Mononuclear cell (primary cell): ENCODE data around the gene KRT23. TPM values are rescaled to one million over a fixed set of nuclear protein-coding genes. Genes with fewer than 3 reads are reported as not detected.

Source experiments
- H3K27me3 ChIP-seq: 2 replicates; pipeline ENCODE4 v1.6.0; 2011; ENCODE audit warnings: low read length, control low read depth; ENCODE audit not compliant: insufficient read depth
- H3K4me1 ChIP-seq: 2 replicates; pipeline ENCODE4 v1.5.1; 2011; ENCODE audit warnings: mild to moderate bottlenecking, low read length, control low read depth; ENCODE audit not compliant: insufficient read depth
- H3K4me3 ChIP-seq: 2 replicates; pipeline ENCODE4 v1.5.1; 2011; ENCODE audit warnings: mild to moderate bottlenecking, low read length, moderate library complexity
- H3K9me3 ChIP-seq: 2 replicates; pipeline ENCODE4 v1.5.1; 2011; ENCODE audit warnings: low read depth, mild to moderate bottlenecking, control low read depth, low read length
- total RNA-seq: library from RNA; depleted of rRNA; stranded (reverse); fragments of >200 nt; gene quantifications from one replicate; pipeline ENCODE4 v1.2.3, GENCODE V29; 2012

KRT23 gene
- 0.52 TPM for total RNA-seq

- Histone ChIP-seq H3K4me3 (peak within 1 kb of the TSS; percentile 25), H3K9me3 (no peaks in the 10 kb centered on the region), H3K4me1 (peaks cover 8% of the 10 kb centered on the region), H3K27me3 (no peaks in the 10 kb centered on the region)
Observed at GRCh38 chr17:40937384-40937819, at the start of gene KRT23. Gene KRT23 (minus strand): TSS chr17:40937646. CDS start chr17:40936603, 1,043 bp downstream.

GRCh38 chr17:40986920-40987319 is 49.5 kb upstream of the KRT23 start:
- Histone ChIP-seq H3K4me3 (no peak overlapping the region), H3K27me3 (peaks cover 19% of the 10 kb centered on the region), H3K4me1 (no peaks in the 10 kb centered on the region), H3K9me3 (no peaks in the 10 kb centered on the region)

GRCh38 chr17:40984226-40984625 is 46.8 kb upstream of the KRT23 start, which contains the start of gene KRT40:
Gene KRT40 (minus strand): TSS chr17:40984326. CDS start chr17:40984273, 53 bp downstream.
- no peak within 1 kb of the TSS for H3K4me3 ChIP-seq
- no peaks in the 10 kb centered on the region for H3K4me1 ChIP-seq
- H3K27me3 ChIP-seq = peaks cover 12% of the 10 kb centered on the region
- no peaks in the 10 kb centered on the region for H3K9me3 ChIP-seq

GRCh38 chr17:40981115-40981514 is 43.7 kb upstream of the KRT23 start:
- Histone ChIP-seq H3K27me3 (peaks cover 20% of the 10 kb centered on the region), H3K9me3 (no peaks in the 10 kb centered on the region), H3K4me1 (no peaks in the 10 kb centered on the region), H3K4me3 (no peak overlapping the region)

GRCh38 chr17:40980596-40980995 is 43.1 kb upstream of the KRT23 start:
- Histone ChIP-seq H3K27me3 (peaks cover 24% of the 10 kb centered on the region), H3K4me1 (no peaks in the 10 kb centered on the region), H3K4me3 (no peak overlapping the region), H3K9me3 (no peaks in the 10 kb centered on the region)

- Histone ChIP-seq H3K27me3 (peaks cover 26% of the 10 kb centered on the region), H3K4me3 (no peak overlapping the region), H3K9me3 (no peaks in the 10 kb centered on the region), H3K4me1 (no peaks in the 10 kb centered on the region)
Observed at GRCh38 chr17:40980117-40980516, 42.7 kb upstream of the KRT23 start.

- no peaks in the 10 kb centered on the region for H3K9me3 ChIP-seq
- H3K4me1 ChIP-seq = no peaks in the 10 kb centered on the region
- no peak overlapping the region for H3K4me3 ChIP-seq
- peaks cover 17% of the 10 kb centered on the region for H3K27me3 ChIP-seq
Observed at GRCh38 chr17:40978575-40979151, 41.2 kb upstream of the KRT23 start.

- Histone ChIP-seq H3K27me3 (peaks cover 15% of the 10 kb centered on the region), H3K9me3 (no peaks in the 10 kb centered on the region), H3K4me3 (no peak overlapping the region), H3K4me1 (no peaks in the 10 kb centered on the region)
Observed at GRCh38 chr17:40975516-40975915, 38.1 kb upstream of the KRT23 start.

GRCh38 chr17:40974366-40974765 is 36.9 kb upstream of the KRT23 start:
- H3K27me3 ChIP-seq = peaks cover 15% of the 10 kb centered on the region
- no peaks in the 10 kb centered on the region for H3K9me3 ChIP-seq
- H3K4me1 ChIP-seq = no peaks in the 10 kb centered on the region
- H3K4me3 ChIP-seq = no peak overlapping the region

GRCh38 chr17:40967582-40967981 is 30.1 kb upstream of the KRT23 start:
- Histone ChIP-seq H3K9me3 (no peaks in the 10 kb centered on the region), H3K27me3 (peaks cover 8% of the 10 kb centered on the region), H3K4me1 (no peaks in the 10 kb centered on the region), H3K4me3 (no peak overlapping the region)

GRCh38 chr17:40966848-40967247 is 29.4 kb upstream of the KRT23 start, which contains the start of gene KRT39:
Gene KRT39 (minus strand): TSS chr17:40966948. CDS start chr17:40966856, 92 bp downstream.
- Histone ChIP-seq H3K27me3 (peaks cover 8% of the 10 kb centered on the region), H3K9me3 (no peaks in the 10 kb centered on the region), H3K4me1 (no peaks in the 10 kb centered on the region), H3K4me3 (no peak within 1 kb of the TSS)

GRCh38 chr17:40963838-40964237 is 26.4 kb upstream of the KRT23 start:
- Histone ChIP-seq H3K4me1 (no peaks in the 10 kb centered on the region), H3K4me3 (no peak overlapping the region), H3K9me3 (no peaks in the 10 kb centered on the region), H3K27me3 (peaks cover 4% of the 10 kb centered on the region)

GRCh38 chr17:40962059-40962561 is 24.7 kb upstream of the KRT23 start:
- Histone ChIP-seq H3K9me3 (no peaks in the 10 kb centered on the region), H3K4me1 (no peaks in the 10 kb centered on the region), H3K27me3 (peaks cover 3% of the 10 kb centered on the region), H3K4me3 (no peak overlapping the region)

GRCh38 chr17:40961591-40961990 is 24.1 kb upstream of the KRT23 start:
- Histone ChIP-seq H3K4me1 (no peaks in the 10 kb centered on the region), H3K4me3 (no peak overlapping the region), H3K9me3 (no peaks in the 10 kb centered on the region), H3K27me3 (no peaks in the 10 kb centered on the region)

- Histone ChIP-seq H3K27me3 (no peaks in the 10 kb centered on the region), H3K4me3 (no peak overlapping the region), H3K4me1 (no peaks in the 10 kb centered on the region), H3K9me3 (no peaks in the 10 kb centered on the region)
Observed at GRCh38 chr17:40960144-40960543, 22.7 kb upstream of the KRT23 start.
